Prostate gland (tissue), 2 donors: ENCODE data around the gene ERICH3. TPM values are rescaled to one million over a fixed set of nuclear protein-coding genes. Genes with fewer than 3 reads are reported as not detected.

Experiments
- DNase-seq: peaks from one replicate; pipeline ENCODE4 v3.0.0-alpha.2; 2019; ENCODE audit warnings: low spot score
- H3K27ac ChIP-seq, 2 donors: fragments of 200-600 bp; sonication (generic); 2 replicates each; pipeline ENCODE4 v1.5.1; 2017 to 2019
- H3K27me3 ChIP-seq: fragments of 200-600 bp; sonication (generic); replicated peaks from 2 replicates; pipeline ENCODE4 v1.5.1; 2019; ENCODE audit not compliant: insufficient read depth
- H3K36me3 ChIP-seq, 2 donors: fragments of 200-600 bp; sonication (generic); 1 replicate in 1 of 2; 2 replicates in 1 of 2; pipeline versions ENCODE4 v1.5.1 to v1.8.1; 2017 to 2019
- H3K4me1 ChIP-seq: fragments of 200-600 bp; sonication (generic); replicated peaks from 2 replicates; pipeline ENCODE4 v1.5.1; 2019
- H3K4me3 ChIP-seq, 2 donors: fragments of 200-600 bp; sonication (generic); 2 replicates each; pipeline ENCODE4 v1.5.1; 2017 to 2019
- H3K9me3 ChIP-seq: fragments of 200-600 bp; sonication (generic); 2 replicates; pipeline ENCODE4 v1.5.1; 2017
- POLR2A ChIP-seq: fragments of 450-650 bp; IDR thresholded peaks from one replicate; pipeline ENCODE4 v1.6.1; 2016; ENCODE audit warnings: antibody characterized with exemption, mild to moderate bottlenecking
- POLR2AphosphoS5 ChIP-seq: sonication (generic); formaldehyde crosslinking; IDR thresholded peaks from one replicate; pipeline ENCODE4 v1.6.1; 2017; ENCODE audit warnings: antibody characterized with exemption
- WGBS: methylation state at CpG from one replicate; pipeline ENCODE4 v1.1.5; 2018; 5-methylcytosine and 5-hydroxymethylcytosine counted together
- intact Hi-C: fragments of 100-400 bp; cut with DNase I; formaldehyde crosslinking; loops from one replicate; pipeline ENCODE4 v1.14.2; 2022
- total RNA-seq, 2 donors: library from RNA; depleted of rRNA; stranded (reverse); fragments of >200 nt; gene quantifications; one replicate each; pipeline ENCODE4 v1.1.0, GENCODE V29; 2016
- TF ChIP-seq, protein P1 (sequence below), 4 experiments: fragments of 200-600 bp in 2 of 4; fragments of 450-650 bp in 2 of 4; sonication (generic) in 2 of 4; IDR thresholded peaks; 1 replicate in 3 of 4; 2 replicates in 1 of 4; pipeline ENCODE4 v1.5.1; 2016 to 2019; ENCODE audit warnings: antibody characterized with exemption in 4 of 4, mild to moderate bottlenecking in 2 of 4, moderate library complexity in 2 of 4

Gene ERICH3
- total RNA-seq, 2 donors from 2014 or later: 3.3 TPM; not detected in 1

DNA sequence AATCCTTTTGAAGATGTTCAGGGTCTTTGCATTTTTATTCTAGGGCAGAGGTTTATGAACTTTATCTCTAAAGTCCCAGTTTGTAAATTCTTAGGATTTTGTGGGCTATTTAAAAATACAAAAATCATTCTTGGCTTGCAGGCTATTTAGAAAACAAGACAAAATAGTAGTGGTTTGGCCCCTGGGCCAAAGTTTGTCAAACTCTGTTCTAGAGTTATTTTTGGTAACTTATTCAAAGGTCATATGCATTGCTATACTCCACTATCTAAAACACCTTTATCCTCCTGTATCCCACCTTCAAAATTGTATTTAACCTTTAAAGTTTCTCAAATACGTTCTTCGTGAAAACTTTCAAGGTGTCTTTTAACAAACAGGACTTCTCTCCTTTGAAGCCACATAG, 85.7 kb downstream of the ERICH3 start:
- TF ChIP-seq POLR2A (no peak), POLR2AphosphoS5 (no peak)
- TF ChIP-seq, protein P1, sequence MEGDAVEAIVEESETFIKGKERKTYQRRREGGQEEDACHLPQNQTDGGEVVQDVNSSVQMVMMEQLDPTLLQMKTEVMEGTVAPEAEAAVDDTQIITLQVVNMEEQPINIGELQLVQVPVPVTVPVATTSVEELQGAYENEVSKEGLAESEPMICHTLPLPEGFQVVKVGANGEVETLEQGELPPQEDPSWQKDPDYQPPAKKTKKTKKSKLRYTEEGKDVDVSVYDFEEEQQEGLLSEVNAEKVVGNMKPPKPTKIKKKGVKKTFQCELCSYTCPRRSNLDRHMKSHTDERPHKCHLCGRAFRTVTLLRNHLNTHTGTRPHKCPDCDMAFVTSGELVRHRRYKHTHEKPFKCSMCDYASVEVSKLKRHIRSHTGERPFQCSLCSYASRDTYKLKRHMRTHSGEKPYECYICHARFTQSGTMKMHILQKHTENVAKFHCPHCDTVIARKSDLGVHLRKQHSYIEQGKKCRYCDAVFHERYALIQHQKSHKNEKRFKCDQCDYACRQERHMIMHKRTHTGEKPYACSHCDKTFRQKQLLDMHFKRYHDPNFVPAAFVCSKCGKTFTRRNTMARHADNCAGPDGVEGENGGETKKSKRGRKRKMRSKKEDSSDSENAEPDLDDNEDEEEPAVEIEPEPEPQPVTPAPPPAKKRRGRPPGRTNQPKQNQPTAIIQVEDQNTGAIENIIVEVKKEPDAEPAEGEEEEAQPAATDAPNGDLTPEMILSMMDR (IDR thresholded peaks at IDR 0.05): no peak
- 95% methylated on average over 2 of the region's 2 CpGs for WGBS
- H3K4me1 ChIP-seq: no peaks in the 10 kb centered on the region
- intact Hi-C loops: no loop called here
- H3K9me3 ChIP-seq: no peaks in the 10 kb centered on the region
- no peaks in the 10 kb centered on the region for H3K27me3 ChIP-seq
- H3K36me3 ChIP-seq: no peaks in the 10 kb centered on the region
- no peak for DNase-seq
- no peak overlapping the region for H3K4me3 ChIP-seq
- H3K27ac ChIP-seq: no peak overlapping the region

DNA sequence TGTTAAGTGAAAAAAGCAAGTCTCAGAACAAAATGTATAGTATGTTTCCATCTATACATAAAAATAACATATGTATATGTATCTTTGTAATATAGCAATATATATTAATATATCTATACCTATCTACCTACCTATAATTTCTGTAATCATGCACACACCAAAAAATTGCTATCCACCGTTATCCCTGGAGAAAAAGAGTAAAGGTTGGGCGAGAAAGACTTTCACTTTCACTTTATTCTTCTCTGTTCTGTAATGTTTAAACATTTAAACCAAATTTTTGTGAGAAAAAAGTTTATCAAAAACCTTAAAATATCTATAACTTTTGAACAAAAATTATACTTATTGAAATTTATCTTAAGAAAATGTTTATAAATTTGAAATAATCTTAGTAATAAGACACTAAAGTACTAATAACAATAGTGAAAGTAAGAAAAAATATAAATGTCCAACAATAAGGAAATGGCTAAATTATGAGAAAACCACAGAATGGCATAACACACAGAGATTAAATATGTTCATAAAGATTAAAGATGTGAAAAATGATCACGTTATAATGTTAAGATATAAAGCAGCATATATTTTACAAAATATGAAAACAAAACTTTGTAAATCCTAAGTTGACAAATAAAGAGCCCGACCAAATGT, 87.2 kb downstream of the ERICH3 start:
- H3K4me1 ChIP-seq: no peaks in the 10 kb centered on the region
- DNase-seq: no peak
- H3K27me3 ChIP-seq: no peaks in the 10 kb centered on the region
- H3K27ac ChIP-seq: no peak overlapping the region
- intact Hi-C loops: no loop called here
- 79% methylated on average over 4 of the region's 4 CpGs for WGBS
- H3K36me3 ChIP-seq: no peaks in the 10 kb centered on the region
- H3K4me3 ChIP-seq: no peak overlapping the region
- TF ChIP-seq POLR2A: no peak
- TF ChIP-seq, protein P1 (IDR thresholded peaks at IDR 0.05): no peak
- no peak for TF ChIP-seq POLR2AphosphoS5
- H3K9me3 ChIP-seq: no peaks in the 10 kb centered on the region

DNA sequence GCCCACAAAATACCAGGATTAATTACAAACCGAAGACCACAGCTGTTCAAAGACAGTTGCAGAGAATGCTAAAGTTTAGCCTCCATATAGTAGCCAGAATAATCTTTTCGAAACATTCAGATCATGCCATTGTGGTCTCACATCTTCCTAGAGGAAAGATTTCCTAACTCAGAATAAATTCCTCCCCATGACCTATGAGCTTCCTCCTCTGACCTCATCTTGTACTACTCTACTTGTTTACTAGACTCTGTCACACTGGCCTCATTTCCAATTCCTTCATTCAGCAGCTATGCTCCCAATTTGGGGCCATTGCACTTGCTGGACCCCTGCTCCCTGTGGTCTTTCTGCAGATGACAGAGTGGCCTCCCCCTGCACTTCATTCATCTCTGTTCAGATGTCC, 89.4 kb downstream of the ERICH3 start:
- Histone ChIP-seq H3K4me1 (no peaks in the 10 kb centered on the region), H3K36me3 (no peaks in the 10 kb centered on the region), H3K4me3 (no peak overlapping the region), H3K27ac (no peak overlapping the region), H3K9me3 (no peaks in the 10 kb centered on the region), H3K27me3 (no peaks in the 10 kb centered on the region)
- 92% methylated on average over 2 of the region's 2 CpGs for WGBS
- no peak for TF ChIP-seq POLR2A
- no peak for TF ChIP-seq POLR2AphosphoS5
- TF ChIP-seq, protein P1 (IDR thresholded peaks at IDR 0.05): no peak
- no peak for DNase-seq
- intact Hi-C loops: no loop called here

DNA sequence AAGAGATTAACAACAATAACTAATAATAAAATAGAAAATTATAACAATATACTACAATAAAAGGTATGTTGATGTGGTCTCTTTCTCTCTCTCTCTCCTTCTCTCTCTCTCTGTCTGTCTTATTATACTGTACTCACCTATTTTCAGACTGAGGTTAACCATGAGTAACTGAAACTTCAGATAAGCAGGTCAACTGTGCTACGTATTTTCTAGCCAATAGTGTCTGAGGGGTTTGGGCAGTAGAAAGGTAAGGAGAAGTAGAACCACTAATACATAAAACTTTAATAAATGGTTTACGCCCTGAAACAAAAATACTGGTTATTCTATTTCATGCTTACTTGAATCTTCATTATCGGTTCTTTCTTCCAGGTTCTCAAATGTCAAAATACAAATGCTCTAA, 90.2 kb downstream of the ERICH3 start:
- 87% methylated on average over 3 of the region's 3 CpGs for WGBS
- intact Hi-C loops: no loop called here

DNA sequence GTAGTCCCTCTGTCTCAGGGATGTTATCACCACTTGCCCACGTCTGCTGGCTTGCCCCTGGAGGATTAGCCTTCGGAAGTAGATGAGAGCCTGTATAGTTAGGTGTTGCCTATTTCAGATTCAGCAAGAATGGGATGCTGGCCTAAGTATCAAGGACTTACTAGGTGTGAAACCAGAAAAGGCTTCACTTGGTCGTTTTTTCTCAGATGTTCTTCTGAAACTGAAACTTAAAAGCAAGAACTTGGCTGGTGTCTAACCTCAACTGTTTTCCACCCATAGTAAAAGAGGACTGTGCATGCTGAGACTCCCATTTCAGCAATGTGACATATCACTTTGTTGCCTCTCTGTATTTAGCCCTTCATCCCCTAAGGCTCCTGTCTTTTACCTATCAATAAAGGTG, 94.2 kb downstream of the ERICH3 start:
- H3K27me3 ChIP-seq: no peaks in the 10 kb centered on the region
- no peak overlapping the region for H3K4me3 ChIP-seq
- DNase-seq: no peak
- no peaks in the 10 kb centered on the region for H3K4me1 ChIP-seq
- no peaks in the 10 kb centered on the region for H3K9me3 ChIP-seq
- H3K36me3 ChIP-seq: no peaks in the 10 kb centered on the region
- intact Hi-C loops: no loop called here
- no peak overlapping the region for H3K27ac ChIP-seq
- TF ChIP-seq, protein P1 (IDR thresholded peaks at IDR 0.05): no peak
- TF ChIP-seq POLR2AphosphoS5 (no peak), POLR2A (no peak)
- 79% methylated on average over 3 of the region's 3 CpGs for WGBS

More for the DNA sequence above, 90.2 kb downstream of the ERICH3 start:
- H3K27ac ChIP-seq: no peak overlapping the region
- H3K36me3 ChIP-seq: no peaks in the 10 kb centered on the region
- no peak for DNase-seq
- no peak overlapping the region for H3K4me3 ChIP-seq
- no peaks in the 10 kb centered on the region for H3K4me1 ChIP-seq
- no peaks in the 10 kb centered on the region for H3K27me3 ChIP-seq
- TF ChIP-seq POLR2A (no peak), POLR2AphosphoS5 (no peak)
- TF ChIP-seq, protein P1 (IDR thresholded peaks at IDR 0.05): no peak
- no peaks in the 10 kb centered on the region for H3K9me3 ChIP-seq
